Stimulated activated CD8-positive, alpha-beta memory T cell treated with anti-CD3 and anti-CD28 coated beads, Interleukin-12 subunit alpha, Interleukin-12 subunit beta, amount 100 ng/mL, for 24 hours (primary cell): ENCODE measurements around the gene NFX1.
"Not testable (repeated sequence)": the region's sequence is repeated elsewhere in the genome, so short reads cannot be mapped to it uniquely, and the experiment has no call there.

ENCODE experiments used
- DNase-seq: peaks from one replicate; pipeline ENCODE4 v3.0.0-alpha.2; 2020; ENCODE audit errors: extremely low read depth

NFX1 gene

GRCh38 chr9:33388110-33388994 lies 98.0 kb downstream of the NFX1 start:
- DNase-seq = no peak

GRCh38 chr9:33391111-33391771 lies 100.9 kb downstream of the NFX1 start:
- DNase-seq = not testable (repeated sequence)

- not testable (repeated sequence) for DNase-seq
Observed at GRCh38 chr9:33392591-33393021, 102.3 kb downstream of the NFX1 start.

GRCh38 chr9:33393581-33393980 lies 103.3 kb downstream of the NFX1 start:
- DNase-seq = no peak

- not testable (repeated sequence) for DNase-seq
Observed at GRCh38 chr9:33393986-33394385, 103.7 kb downstream of the NFX1 start.

- DNase-seq = not testable (repeated sequence)
Observed at GRCh38 chr9:33395159-33395879, 105.0 kb downstream of the NFX1 start.

- not testable (repeated sequence) for DNase-seq
Observed at GRCh38 chr9:33397801-33398200, 107.5 kb downstream of the NFX1 start.

GRCh38 chr9:33399047-33399446 lies 108.7 kb downstream of the NFX1 start:
- DNase-seq = not testable (repeated sequence)

- not testable (repeated sequence) for DNase-seq
Observed at GRCh38 chr9:33401809-33402208, 111.5 kb downstream of the NFX1 start.

GRCh38 chr9:33402371-33402770 lies 112.1 kb downstream of the NFX1 start, which contains the start of gene AQP7:
AQP7 (minus strand) TSS chr9:33402568; CDS start chr9:33401262, 1,306 bp downstream.
- DNase-seq = not testable (repeated sequence)

GRCh38 chr9:33403941-33404787 lies 113.8 kb downstream of the NFX1 start:
- no peak for DNase-seq

GRCh38 chr9:33404788-33405362 lies 114.6 kb downstream of the NFX1 start:
- DNase-seq = no peak

GRCh38 chr9:33407061-33407460 lies 116.7 kb downstream of the NFX1 start:
- no peak for DNase-seq

GRCh38 chr9:33408087-33408486 lies 117.8 kb downstream of the NFX1 start:
- no peak for DNase-seq

- no peak for DNase-seq
Observed at GRCh38 chr9:33414268-33414667, 124.0 kb downstream of the NFX1 start.

GRCh38 chr9:33414889-33415500 lies 124.7 kb downstream of the NFX1 start:
- DNase-seq = no peak

- DNase-seq = peak; percentile 55
Observed at GRCh38 chr9:33415501-33416038, 125.3 kb downstream of the NFX1 start.

GRCh38 chr9:33416996-33417395 lies 126.7 kb downstream of the NFX1 start:
- DNase-seq = no peak

GRCh38 chr9:33418090-33418489 lies 127.8 kb downstream of the NFX1 start:
- DNase-seq = no peak

- no peak for DNase-seq
Observed at GRCh38 chr9:33419708-33420303, 129.5 kb downstream of the NFX1 start.
